HT-29 (cell line): ENCODE measurements around the gene SLC6A9. TPM values are rescaled to one million over a fixed set of nuclear protein-coding genes. Genes with fewer than 3 reads are reported as not detected.

Source experiments
- DNase-seq: peaks from one replicate; pipeline ENCODE4 v3.0.0-alpha.2; 2015; ENCODE audit warnings: low spot score
- total RNA-seq: library from RNA; depleted of rRNA; stranded (reverse); fragments of >200 nt; shearing (Covaris generic); gene quantifications from 2 replicates; pipeline ENCODE4 v1.2.3, GENCODE V29; 2014

The SLC6A9 gene
- total RNA-seq, 1 experiment from 2014 or later: 1.0 TPM

GRCh38 chr1:44048532-44049215 is 17.4 kb upstream of the SLC6A9 start:
- DNase-seq: no peak

- DNase-seq: no peak
Measured at GRCh38 chr1:44047131-44047530, 15.9 kb upstream of the SLC6A9 start.

- DNase-seq: no peak
Measured at GRCh38 chr1:44045064-44045463, 13.8 kb upstream of the SLC6A9 start.

GRCh38 chr1:44044071-44044801 is 13.0 kb upstream of the SLC6A9 start:
- no peak for DNase-seq

GRCh38 chr1:44043176-44044070 is 12.2 kb upstream of the SLC6A9 start:
- DNase-seq: no peak

- no peak for DNase-seq
Measured at GRCh38 chr1:44040846-44041245, 9.6 kb upstream of the SLC6A9 start.

GRCh38 chr1:44040418-44040817 is 9.2 kb upstream of the SLC6A9 start:
- no peak for DNase-seq

GRCh38 chr1:44038876-44039657 is 7.8 kb upstream of the SLC6A9 start:
- no peak for DNase-seq

GRCh38 chr1:44037154-44037553 is 5.9 kb upstream of the SLC6A9 start:
- no peak for DNase-seq

- peak; percentile 76 for DNase-seq
Measured at GRCh38 chr1:44036409-44037139, 5.3 kb upstream of the SLC6A9 start.

- no peak for DNase-seq
Measured at GRCh38 chr1:44035726-44036408, 4.6 kb upstream of the SLC6A9 start.

GRCh38 chr1:44034976-44035716 is 3.9 kb upstream of the SLC6A9 start:
- no peak for DNase-seq

- DNase-seq: no peak
Measured at GRCh38 chr1:44034423-44034822, 3.2 kb upstream of the SLC6A9 start.

GRCh38 chr1:44033756-44034155 is 2.5 kb upstream of the SLC6A9 start:
- DNase-seq: no peak

GRCh38 chr1:44033041-44033575 is 1.8 kb upstream of the SLC6A9 start:
- no peak for DNase-seq

GRCh38 chr1:44032170-44032790 is 1.0 kb upstream of the SLC6A9 start:
- DNase-seq: no peak

GRCh38 chr1:44030605-44031251 is 534 bp downstream of the SLC6A9 start:
- peak; percentile 29 for DNase-seq
